LNCaP clone FGC (cell line): ENCODE measurements around the gene AKNA.

ENCODE experiments used
- DNase-seq: peaks from one replicate; pipeline ENCODE4 v3.0.0-alpha.2; 2011; ENCODE audit warnings: low read depth
- H3K4me3 ChIP-seq: 2 replicates; pipeline ENCODE4 v1.5.1; 2011; ENCODE audit warnings: mild to moderate bottlenecking, low read depth, low read length, control low read depth
- TF ChIP-seq, protein P1 (sequence below): IDR thresholded peaks from 2 replicates; pipeline ENCODE4 v1.5.1; 2012; ENCODE audit warnings: mild to moderate bottlenecking; ENCODE audit not compliant: control insufficient read depth, insufficient read depth; ENCODE audit errors: extremely low read depth

AKNA gene

GRCh38 chr9:114417511-114417910 is 29.7 kb upstream of the AKNA start:
- TF ChIP-seq, protein P1, sequence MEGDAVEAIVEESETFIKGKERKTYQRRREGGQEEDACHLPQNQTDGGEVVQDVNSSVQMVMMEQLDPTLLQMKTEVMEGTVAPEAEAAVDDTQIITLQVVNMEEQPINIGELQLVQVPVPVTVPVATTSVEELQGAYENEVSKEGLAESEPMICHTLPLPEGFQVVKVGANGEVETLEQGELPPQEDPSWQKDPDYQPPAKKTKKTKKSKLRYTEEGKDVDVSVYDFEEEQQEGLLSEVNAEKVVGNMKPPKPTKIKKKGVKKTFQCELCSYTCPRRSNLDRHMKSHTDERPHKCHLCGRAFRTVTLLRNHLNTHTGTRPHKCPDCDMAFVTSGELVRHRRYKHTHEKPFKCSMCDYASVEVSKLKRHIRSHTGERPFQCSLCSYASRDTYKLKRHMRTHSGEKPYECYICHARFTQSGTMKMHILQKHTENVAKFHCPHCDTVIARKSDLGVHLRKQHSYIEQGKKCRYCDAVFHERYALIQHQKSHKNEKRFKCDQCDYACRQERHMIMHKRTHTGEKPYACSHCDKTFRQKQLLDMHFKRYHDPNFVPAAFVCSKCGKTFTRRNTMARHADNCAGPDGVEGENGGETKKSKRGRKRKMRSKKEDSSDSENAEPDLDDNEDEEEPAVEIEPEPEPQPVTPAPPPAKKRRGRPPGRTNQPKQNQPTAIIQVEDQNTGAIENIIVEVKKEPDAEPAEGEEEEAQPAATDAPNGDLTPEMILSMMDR, result no peak
- no peak overlapping the region for H3K4me3 ChIP-seq
- DNase-seq, result no peak

DNA sequence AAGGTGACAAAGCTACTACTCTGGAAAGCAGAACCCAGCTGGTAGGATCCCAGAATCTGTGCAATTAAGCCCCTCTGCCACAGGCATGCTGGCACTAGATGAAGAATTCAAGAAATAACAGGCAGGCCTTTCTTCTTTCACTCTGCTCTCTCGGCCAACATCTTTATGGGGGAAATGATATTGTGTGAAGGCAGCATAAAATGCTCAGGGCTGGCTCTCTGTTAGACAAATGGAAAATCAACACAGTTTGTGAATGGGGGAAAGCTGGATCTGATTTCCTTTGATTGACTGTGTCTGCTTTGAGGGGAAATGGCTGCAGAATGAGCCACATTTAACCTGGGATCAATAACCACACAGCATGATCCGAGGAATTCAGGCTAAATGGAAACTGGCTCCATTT is 29.1 kb upstream of the AKNA start:
- no peak for DNase-seq
- TF ChIP-seq, protein P1, result no peak
- no peak overlapping the region for H3K4me3 ChIP-seq

- DNase-seq, result no peak
- TF ChIP-seq, protein P1, result no peak
- no peak overlapping the region for H3K4me3 ChIP-seq
Observed at GRCh38 chr9:114416290-114416689, 28.5 kb upstream of the AKNA start.

- TF ChIP-seq, protein P1, result no peak
- DNase-seq, result no peak
- H3K4me3 ChIP-seq, result no peak overlapping the region
Observed at GRCh38 chr9:114414346-114414745, 26.6 kb upstream of the AKNA start.

DNA sequence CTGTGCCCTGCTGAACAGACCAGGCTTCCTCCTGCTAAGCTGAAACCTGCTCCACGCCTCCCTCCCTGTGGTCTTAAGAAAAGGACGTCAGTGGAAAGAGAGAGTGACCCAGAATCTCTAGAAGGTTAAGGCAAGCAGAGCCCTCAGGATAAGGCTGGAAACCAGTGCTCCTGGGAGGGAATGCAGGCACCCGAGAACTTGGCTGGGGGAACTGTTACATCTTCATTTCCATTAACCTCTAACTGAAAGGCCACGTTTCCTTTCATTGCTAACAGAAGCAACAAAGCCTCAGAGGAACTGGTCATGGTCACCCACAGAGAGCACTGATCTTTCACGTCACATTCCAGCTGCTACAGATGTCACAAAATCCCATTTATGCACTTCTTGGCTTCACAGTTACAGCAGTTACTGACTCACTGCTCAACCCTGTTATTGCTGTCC is 26.1 kb upstream of the AKNA start:
- H3K4me3 ChIP-seq, result no peak overlapping the region
- TF ChIP-seq, protein P1, result no peak
- no peak for DNase-seq

DNA sequence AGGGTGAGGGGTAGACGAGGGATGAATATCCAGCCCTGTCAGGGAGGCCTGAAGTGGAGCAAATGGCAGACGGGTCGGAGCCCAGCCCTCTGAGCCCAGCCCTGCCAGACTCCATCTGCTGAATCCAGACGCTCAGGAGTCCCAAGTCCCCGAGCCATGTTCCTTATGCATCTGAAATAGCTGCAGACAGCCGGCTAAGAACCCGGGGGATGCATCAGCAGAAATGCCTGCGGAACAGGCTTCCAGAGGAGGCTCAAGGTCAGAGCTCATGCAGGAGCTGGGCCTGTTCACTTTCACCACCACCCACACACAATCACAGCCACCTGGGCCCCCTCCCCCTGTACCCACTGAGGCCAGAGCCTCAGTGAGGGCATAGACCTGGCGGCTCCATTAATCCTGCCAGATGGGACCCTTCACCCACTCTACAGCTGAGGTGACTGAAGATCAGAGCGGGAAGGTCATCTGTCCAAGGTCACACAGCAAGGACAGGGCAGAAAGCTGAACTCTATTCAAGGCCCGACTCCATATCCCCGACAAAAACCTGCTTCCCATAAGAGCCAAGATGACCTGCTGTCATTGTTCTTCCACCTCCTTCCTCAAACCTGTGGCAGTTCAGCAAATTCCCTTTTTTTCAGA is 24.4 kb upstream of the AKNA start:
- TF ChIP-seq, protein P1, result no peak
- DNase-seq, result no peak
- H3K4me3 ChIP-seq, result no peak overlapping the region

DNA sequence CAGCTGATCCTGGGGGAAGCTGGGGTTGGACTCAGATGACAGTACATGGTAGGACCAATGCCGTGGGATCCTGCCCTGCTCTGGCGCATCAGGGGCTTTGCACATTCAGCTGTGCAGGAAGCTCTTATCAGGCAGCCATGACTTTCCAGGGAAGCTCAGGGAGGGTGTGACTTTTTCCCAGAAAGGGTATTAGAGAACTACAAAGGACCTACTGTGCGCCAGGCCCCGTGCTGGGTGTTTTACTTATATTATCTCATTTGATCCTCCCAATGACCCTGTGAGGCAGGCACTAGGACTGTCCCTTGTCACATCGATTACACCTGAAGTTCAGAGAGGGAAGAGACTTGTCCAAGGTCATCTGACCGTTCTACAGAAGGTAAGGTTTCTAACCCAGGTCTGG is 23.7 kb upstream of the AKNA start:
- no peak overlapping the region for H3K4me3 ChIP-seq
- TF ChIP-seq, protein P1, result no peak
- DNase-seq, result no peak
